Thoracic aorta (tissue), 2 donors: ENCODE measurements around the gene ATR. TPM values are rescaled to one million over a fixed set of nuclear protein-coding genes. Genes with fewer than 3 reads are reported as not detected.
"Not testable (repeated sequence)": the region's sequence is repeated elsewhere in the genome, so short reads cannot be mapped to it uniquely, and the experiment has no call there.

Source experiments
- ATAC-seq: fragments of 150-250 bp; one replicate; pipeline ENCODE4 v1.8.0; 2017; ENCODE audit warnings: low read depth; ENCODE audit not compliant: insufficient number of reproducible peaks, low FRiP score
- DNase-seq: peaks from one replicate; pipeline ENCODE4 v3.0.0-alpha.2; 2020; ENCODE audit warnings: low spot score
- H3K27ac ChIP-seq, 2 donors: fragments of 200-600 bp; sonication (generic); 1 replicate in 1 of 2; 2 replicates in 1 of 2; pipeline ENCODE4 v1.5.1; 2016; ENCODE audit warnings: mild to moderate bottlenecking in 2 of 2, moderate library complexity in 2 of 2
- H3K27me3 ChIP-seq: fragments of 200-600 bp; sonication (generic); replicated peaks from 2 replicates; pipeline ENCODE4 v1.6.0; 2016; ENCODE audit warnings: mild to moderate bottlenecking; ENCODE audit not compliant: insufficient read depth
- H3K36me3 ChIP-seq: fragments of 200-600 bp; sonication (generic); one replicate; pipeline ENCODE4 v1.5.1; 2016
- H3K4me1 ChIP-seq, 2 donors: fragments of 200-600 bp; sonication (generic); 1 replicate in 1 of 2; 2 replicates in 1 of 2; pipeline versions ENCODE4 v1.5.1 to v1.6.0; 2016; ENCODE audit warnings: low read depth in 2 of 2, mild to moderate bottlenecking in 1 of 2; ENCODE audit not compliant: control insufficient read depth in 1 of 2
- H3K4me3 ChIP-seq: fragments of 200-600 bp; sonication (generic); 2 replicates; pipeline ENCODE4 v1.5.1; 2016; ENCODE audit warnings: mild to moderate bottlenecking
- H3K9me3 ChIP-seq: fragments of 200-600 bp; sonication (generic); 2 replicates; pipeline ENCODE4 v1.5.1; 2016
- CTCF ChIP-seq: fragments of 200-600 bp; sonication (generic); IDR thresholded peaks from one replicate; pipeline ENCODE4 v1.5.1; 2019; ENCODE audit warnings: antibody characterized with exemption
- total RNA-seq, 2 donors: library from RNA; depleted of rRNA; stranded (reverse); fragments of >200 nt; gene quantifications; one replicate each; pipeline versions ENCODE4 v1.1.0 to v1.2.3, GENCODE V29; 2016

Gene ATR
- total RNA-seq, 2 donors from 2014 or later: 21.3 to 41.6 TPM

- Histone ChIP-seq H3K27me3 (no peaks in the 10 kb centered on the region), H3K9me3 (no peaks in the 10 kb centered on the region), H3K27ac (no peak overlapping the region), H3K4me1 (no peaks in the 10 kb centered on the region), H3K4me3 (no peak overlapping the region), H3K36me3 (peaks cover 21% of the 10 kb centered on the region)
- DNase-seq (no peak), ATAC-seq (no peak)
- TF ChIP-seq CTCF: no peak
Measured at GRCh38 chr3:142566096-142566495, 12.4 kb downstream of the ATR start.

GRCh38 chr3:142563496-142563997 is 15.0 kb downstream of the ATR start:
- Histone ChIP-seq H3K9me3 (no peaks in the 10 kb centered on the region), H3K36me3 (peaks cover 29% of the 10 kb centered on the region), H3K4me3 (no peak overlapping the region), H3K27ac (no peak overlapping the region), H3K27me3 (no peaks in the 10 kb centered on the region), H3K4me1 (no peaks in the 10 kb centered on the region)
- no peak for TF ChIP-seq CTCF
- DNase-seq (no peak), ATAC-seq (no peak)

GRCh38 chr3:142560118-142560517 is 18.4 kb downstream of the ATR start:
- H3K9me3 ChIP-seq: no peaks in the 10 kb centered on the region
- DNase-seq: no peak
- ATAC-seq: no peak
- TF ChIP-seq CTCF: no peak
- H3K36me3 ChIP-seq: peaks cover 38% of the 10 kb centered on the region
- H3K27ac ChIP-seq: no peak overlapping the region
- H3K4me1 ChIP-seq: no peaks in the 10 kb centered on the region
- H3K27me3 ChIP-seq: no peaks in the 10 kb centered on the region
- no peak overlapping the region for H3K4me3 ChIP-seq

GRCh38 chr3:142553741-142554140 is 24.8 kb downstream of the ATR start:
- Histone ChIP-seq H3K27ac (no peak overlapping the region), H3K9me3 (no peaks in the 10 kb centered on the region), H3K27me3 (no peaks in the 10 kb centered on the region), H3K4me3 (no peak overlapping the region), H3K4me1 (no peaks in the 10 kb centered on the region), H3K36me3 (peaks cover 32% of the 10 kb centered on the region)
- no peak for ATAC-seq
- no peak for DNase-seq
- TF ChIP-seq CTCF: no peak

GRCh38 chr3:142552579-142552978 is 26.0 kb downstream of the ATR start:
- not testable (repeated sequence) for H3K27me3 ChIP-seq, ATAC-seq

GRCh38 chr3:142549986-142550385 is 28.5 kb downstream of the ATR start:
- H3K4me3 ChIP-seq: no peak overlapping the region
- TF ChIP-seq CTCF: no peak
- peaks cover 26% of the 10 kb centered on the region for H3K36me3 ChIP-seq
- no peaks in the 10 kb centered on the region for H3K4me1 ChIP-seq
- H3K27ac ChIP-seq: no peak overlapping the region
- no peaks in the 10 kb centered on the region for H3K27me3 ChIP-seq
- ATAC-seq (no peak), DNase-seq (no peak)
- no peaks in the 10 kb centered on the region for H3K9me3 ChIP-seq

More at GRCh38 chr3:142552579-142552978, 26.0 kb downstream of the ATR start:
- not testable (repeated sequence) for DNase-seq, H3K4me3 ChIP-seq, H3K4me1 ChIP-seq, H3K9me3 ChIP-seq, H3K27ac ChIP-seq
- H3K36me3 ChIP-seq: peaks cover 26% of the 10 kb centered on the region
